MM.1S (cell line): ENCODE data around the gene CISH.

Experiments used
- DNase-seq: peaks from one replicate; pipeline ENCODE4 v3.0.0-alpha.2; 2015
- H2AFZ ChIP-seq: fragments of 300-600 bp; sonication (generic); 2 replicates; pipeline ENCODE4 v1.6.0; 2016; ENCODE audit warnings: antibody characterized with exemption, low read length
- H3F3A ChIP-seq: fragments of 300-600 bp; sonication (generic); 2 replicates; pipeline ENCODE4 v1.6.1; 2016; ENCODE audit warnings: mild to moderate bottlenecking, antibody characterized with exemption, low read length, moderate library complexity, mixed read lengths; ENCODE audit not compliant: insufficient read depth
- H3K27ac ChIP-seq: fragments of 300-600 bp; sonication (generic); 2 replicates; pipeline ENCODE4 v1.5.1; 2016; ENCODE audit warnings: mild to moderate bottlenecking, low read length
- H3K27me3 ChIP-seq: fragments of 300-600 bp; sonication (generic); replicated peaks from 2 replicates; pipeline ENCODE4 v1.6.0; 2016; ENCODE audit warnings: low read length; ENCODE audit not compliant: insufficient read depth
- H3K36me3 ChIP-seq: fragments of 300-600 bp; sonication (generic); replicated peaks from 2 replicates; pipeline ENCODE4 v1.6.1; 2016; ENCODE audit warnings: mild to moderate bottlenecking, low read length, mixed read lengths; ENCODE audit not compliant: insufficient read depth
- H3K4me1 ChIP-seq: fragments of 300-600 bp; sonication (generic); 2 replicates; pipeline ENCODE4 v1.6.1; 2016; ENCODE audit warnings: low read length, mixed read lengths
- H3K4me2 ChIP-seq: fragments of 300-600 bp; sonication (generic); 2 replicates; pipeline ENCODE4 v1.6.0; 2016; ENCODE audit warnings: low read depth, low read length
- H3K4me3 ChIP-seq: fragments of 300-600 bp; sonication (generic); 2 replicates; pipeline ENCODE4 v1.5.1; 2016; ENCODE audit warnings: low read length, mixed read lengths
- H3K79me2 ChIP-seq: fragments of 300-600 bp; sonication (generic); 2 replicates; pipeline ENCODE4 v1.6.1; 2016; ENCODE audit warnings: mixed run types, low read length, mixed read lengths
- H3K9ac ChIP-seq: fragments of 300-600 bp; sonication (generic); 2 replicates; pipeline ENCODE4 v1.6.1; 2016; ENCODE audit warnings: low read length, mixed read lengths
- H3K9me2 ChIP-seq: fragments of 300-600 bp; sonication (generic); replicated peaks from 2 replicates; pipeline ENCODE4 v1.6.1; 2016; ENCODE audit warnings: mild to moderate bottlenecking, low read length, mixed read lengths; ENCODE audit not compliant: insufficient read depth
- H3K9me3 ChIP-seq: fragments of 300-600 bp; sonication (generic); replicated peaks from 2 replicates; pipeline ENCODE4 v1.6.1; 2016; ENCODE audit warnings: mild to moderate bottlenecking, low read length, mixed read lengths; ENCODE audit not compliant: insufficient read depth
- H4K20me1 ChIP-seq: fragments of 300-600 bp; sonication (generic); 2 replicates; pipeline ENCODE4 v1.6.1; 2016; ENCODE audit warnings: mild to moderate bottlenecking, low read length, moderate library complexity, mixed read lengths; ENCODE audit not compliant: insufficient read depth
- CTCF ChIP-seq: fragments of 300-600 bp; sonication (generic); IDR thresholded peaks from 2 replicates; pipeline ENCODE4 v1.5.1; 2016; ENCODE audit warnings: antibody characterized with exemption, low read length, mixed read lengths
- EZH2 ChIP-seq: fragments of 300-600 bp; sonication (generic); optimal IDR thresholded peaks from 2 replicates; pipeline ENCODE3; 2017; ENCODE audit warnings: low read depth, mild to moderate bottlenecking, antibody characterized with exemption, low read length, mixed read lengths
- EZH2phosphoT487 ChIP-seq: fragments of 300-600 bp; sonication (generic); IDR thresholded peaks from 2 replicates; pipeline ENCODE4 v1.6.1; 2018; ENCODE audit warnings: antibody characterized with exemption, low read length

The CISH gene

GRCh38 chr3:50583897-50584296 lies 27.7 kb downstream of the CISH start:
- Histone ChIP-seq H3K9me2 (no peaks in the 10 kb centered on the region), H3F3A (no peaks in the 10 kb centered on the region), H3K36me3 (no peaks in the 10 kb centered on the region), H3K27me3 (no peaks in the 10 kb centered on the region), H2AFZ (no peak overlapping the region), H3K79me2 (no peaks in the 10 kb centered on the region), H3K9ac (no peak overlapping the region), H3K9me3 (no peaks in the 10 kb centered on the region), H3K4me2 (no peak overlapping the region), H4K20me1 (no peaks in the 10 kb centered on the region), H3K4me1 (no peaks in the 10 kb centered on the region), H3K27ac (no peak overlapping the region), H3K4me3 (no peak overlapping the region)
- TF ChIP-seq EZH2 (no peak), CTCF (no peak), EZH2phosphoT487 (no peak)
- no peak for DNase-seq

DNA sequence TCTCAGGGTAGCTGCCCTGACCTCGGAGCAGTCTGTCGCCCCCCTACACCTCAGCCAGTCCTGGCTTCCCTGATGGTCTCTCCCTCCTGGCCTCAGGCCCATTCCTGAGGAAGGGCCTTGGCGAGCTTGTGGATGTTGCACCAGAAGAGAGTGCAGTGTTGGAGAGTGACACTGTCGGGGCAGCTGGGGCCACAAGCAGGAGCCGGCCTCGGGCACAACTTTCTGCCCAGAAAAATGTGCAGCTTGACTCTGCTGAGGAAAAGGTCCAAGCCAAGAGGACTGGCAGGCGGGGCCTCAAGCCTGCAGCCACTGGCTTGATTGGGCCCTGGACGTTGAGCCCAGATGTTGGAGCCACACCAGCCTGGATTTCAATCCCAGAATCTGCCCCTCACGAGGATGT lies 29.5 kb downstream of the CISH start:
- Histone ChIP-seq H3K4me1 (no peaks in the 10 kb centered on the region), H3K27ac (no peak overlapping the region)

DNA sequence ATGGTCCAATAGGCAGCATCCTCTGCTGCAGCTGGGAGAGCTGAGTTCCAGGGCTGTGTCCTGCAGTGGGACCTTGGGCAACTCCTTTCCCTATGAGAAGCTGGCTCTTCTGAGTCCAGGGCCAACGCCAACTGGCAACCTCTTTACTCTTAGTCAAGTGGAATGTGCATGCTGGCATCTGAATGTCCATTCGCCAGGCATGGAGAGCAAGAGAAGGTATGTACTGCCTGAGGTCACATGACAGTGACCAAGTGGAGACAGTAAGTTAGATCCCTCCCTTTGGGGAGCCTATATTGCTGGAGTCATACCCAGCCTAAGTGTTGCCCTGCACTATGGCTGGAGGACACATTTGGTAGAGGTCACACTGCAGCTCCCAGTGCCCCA lies 30.1 kb downstream of the CISH start:
- H3K4me3 ChIP-seq: no peak overlapping the region
- no peaks in the 10 kb centered on the region for H3K4me1 ChIP-seq
- no peak for DNase-seq
- H3F3A ChIP-seq: no peaks in the 10 kb centered on the region
- H3K9ac ChIP-seq: no peak overlapping the region
- H3K79me2 ChIP-seq: no peaks in the 10 kb centered on the region
- no peak overlapping the region for H3K4me2 ChIP-seq
- H4K20me1 ChIP-seq: no peaks in the 10 kb centered on the region
- no peak for TF ChIP-seq EZH2phosphoT487
- no peak for TF ChIP-seq EZH2
- no peak for TF ChIP-seq CTCF
- H3K27ac ChIP-seq: no peak overlapping the region
- H3K9me2 ChIP-seq: no peaks in the 10 kb centered on the region
- H3K9me3 ChIP-seq: no peaks in the 10 kb centered on the region
- H3K36me3 ChIP-seq: no peaks in the 10 kb centered on the region
- no peaks in the 10 kb centered on the region for H3K27me3 ChIP-seq
- H2AFZ ChIP-seq: no peak overlapping the region

More for the DNA sequence above, 29.5 kb downstream of the CISH start:
- Histone ChIP-seq H2AFZ (no peak overlapping the region), H4K20me1 (no peaks in the 10 kb centered on the region), H3K4me3 (no peak overlapping the region), H3K36me3 (no peaks in the 10 kb centered on the region), H3K27me3 (no peaks in the 10 kb centered on the region), H3K9me2 (no peaks in the 10 kb centered on the region), H3K4me2 (no peak overlapping the region), H3F3A (no peaks in the 10 kb centered on the region), H3K79me2 (no peaks in the 10 kb centered on the region), H3K9me3 (no peaks in the 10 kb centered on the region), H3K9ac (no peak overlapping the region)
- DNase-seq: no peak
- TF ChIP-seq EZH2: no peak
- TF ChIP-seq CTCF: no peak
- no peak for TF ChIP-seq EZH2phosphoT487
